ENCODE results near the gene TSPYL2. TPM values are rescaled to one million over a fixed set of nuclear protein-coding genes. Genes with fewer than 3 reads are reported as not detected.

TSPYL2 gene
- total RNA-seq, 2 donors from 2014 or later = 16.6 to 25.1 TPM

- Mint-ChIP-seq H3K27me3 (ENCODE audit: insufficient read depth) (no peaks in the 10 kb centered on the region), H3K4me3 (no peak overlapping the region), H3K9me3 (peaks cover 56% of the 10 kb centered on the region), H3K4me1 (peaks cover 8% of the 10 kb centered on the region), H3K27ac (no peak overlapping the region), H3K36me3 (ENCODE audit: low read depth) (no peaks in the 10 kb centered on the region)
- Histone ChIP-seq H3K4me3 (ENCODE audit: low read length) (no peak overlapping the region), H3K27me3 (ENCODE audit: control insufficient read depth, insufficient read depth, low read length, poor library complexity, severe bottlenecking) (no peaks in the 10 kb centered on the region), H3K36me3 (ENCODE audit: control insufficient read depth, insufficient read depth, low read length) (no peaks in the 10 kb centered on the region), H3K9ac (ENCODE audit: extremely low read depth, low read length, poor library complexity, severe bottlenecking) (no peak overlapping the region), H3K9me3 (ENCODE audit: control insufficient read depth, low read length) (no peaks in the 10 kb centered on the region), H3K27ac (ENCODE audit: low read depth, low read length) (no peak overlapping the region), H3K4me1 (ENCODE audit: control insufficient read depth, insufficient read depth, low read length) (no peaks in the 10 kb centered on the region)
- WGBS, 2 experiments (ENCODE audit: insufficient coverage in 1 of 2, insufficient read length in 1 of 2) = 90 to 94% methylated on average over 3 to 7 of the region's 7 CpGs
- DNase-seq = no peak
- TF ChIP-seq CTCF (conservative IDR thresholded peaks at IDR 0.05) = no peak
Observed at GRCh38 chrX:53075011-53075410, 7.2 kb upstream of the TSPYL2 start.

DNA sequence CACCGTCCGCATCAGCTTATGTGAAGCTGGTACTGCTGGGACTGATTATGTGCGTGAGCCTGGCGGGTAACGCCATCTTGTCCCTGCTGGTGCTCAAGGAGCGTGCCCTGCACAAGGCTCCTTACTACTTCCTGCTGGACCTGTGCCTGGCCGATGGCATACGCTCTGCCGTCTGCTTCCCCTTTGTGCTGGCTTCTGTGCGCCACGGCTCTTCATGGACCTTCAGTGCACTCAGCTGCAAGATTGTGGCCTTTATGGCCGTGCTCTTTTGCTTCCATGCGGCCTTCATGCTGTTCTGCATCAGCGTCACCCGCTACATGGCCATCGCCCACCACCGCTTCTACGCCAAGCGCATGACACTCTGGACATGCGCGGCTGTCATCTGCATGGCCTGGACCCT lies 5.5 kb upstream of the TSPYL2 start:
- WGBS, 2 experiments (ENCODE audit: insufficient coverage in 1 of 2, insufficient read length in 1 of 2) = 93 to 100% methylated on average over 10 to 21 of the region's 21 CpGs

DNA sequence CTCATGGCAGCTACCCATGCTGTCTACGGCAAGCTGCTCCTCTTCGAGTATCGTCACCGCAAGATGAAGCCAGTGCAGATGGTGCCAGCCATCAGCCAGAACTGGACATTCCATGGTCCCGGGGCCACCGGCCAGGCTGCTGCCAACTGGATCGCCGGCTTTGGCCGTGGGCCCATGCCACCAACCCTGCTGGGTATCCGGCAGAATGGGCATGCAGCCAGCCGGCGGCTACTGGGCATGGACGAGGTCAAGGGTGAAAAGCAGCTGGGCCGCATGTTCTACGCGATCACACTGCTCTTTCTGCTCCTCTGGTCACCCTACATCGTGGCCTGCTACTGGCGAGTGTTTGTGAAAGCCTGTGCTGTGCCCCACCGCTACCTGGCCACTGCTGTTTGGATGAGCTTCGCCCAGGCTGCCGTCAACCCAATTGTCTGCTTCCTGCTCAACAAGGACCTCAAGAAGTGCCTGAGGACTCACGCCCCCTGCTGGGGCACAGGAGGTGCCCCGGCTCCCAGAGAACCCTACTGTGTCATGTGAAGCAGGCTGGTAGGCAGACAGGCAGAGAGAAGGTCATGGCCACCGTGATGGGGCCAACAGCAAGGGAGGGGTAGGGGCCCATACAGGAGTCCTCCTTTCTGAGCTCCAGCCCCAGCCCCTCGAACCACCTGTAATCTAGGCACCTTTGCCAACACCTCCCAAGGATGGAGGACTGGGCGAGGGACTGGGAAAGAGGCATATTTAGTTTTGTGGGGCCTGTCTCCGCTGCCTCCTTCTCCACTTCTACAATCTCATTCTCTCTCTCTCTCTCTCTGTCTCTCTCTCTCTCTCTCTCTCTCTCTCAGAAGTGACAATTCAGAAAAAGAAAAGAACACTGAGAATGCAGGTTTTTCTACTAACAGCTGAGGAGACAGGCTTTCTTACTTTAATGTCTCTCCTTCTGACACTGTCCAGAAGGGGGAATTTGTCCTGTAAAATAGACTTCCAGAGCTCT lies 4.7 kb upstream of the TSPYL2 start:
- Mint-ChIP-seq H3K27ac (no peak overlapping the region), H3K4me3 (no peak overlapping the region), H3K27me3 (ENCODE audit: insufficient read depth) (no peaks in the 10 kb centered on the region), H3K4me1 (peaks cover 9% of the 10 kb centered on the region), H3K9me3 (peaks cover 51% of the 10 kb centered on the region), H3K36me3 (ENCODE audit: low read depth) (no peaks in the 10 kb centered on the region)
- no peak for DNase-seq
- Histone ChIP-seq H3K36me3 (ENCODE audit: control insufficient read depth, insufficient read depth, low read length) (no peaks in the 10 kb centered on the region), H3K4me3 (ENCODE audit: low read length) (no peak overlapping the region), H3K9me3 (ENCODE audit: control insufficient read depth, low read length) (no peaks in the 10 kb centered on the region), H3K4me1 (ENCODE audit: control insufficient read depth, insufficient read depth, low read length) (no peaks in the 10 kb centered on the region), H3K9ac (ENCODE audit: extremely low read depth, low read length, poor library complexity, severe bottlenecking) (no peak overlapping the region), H3K27ac (ENCODE audit: low read depth, low read length) (no peak overlapping the region), H3K27me3 (ENCODE audit: control insufficient read depth, insufficient read depth, low read length, poor library complexity, severe bottlenecking) (no peaks in the 10 kb centered on the region)
- TF ChIP-seq CTCF (conservative IDR thresholded peaks at IDR 0.05) = no peak
- WGBS, 2 experiments (ENCODE audit: insufficient coverage in 1 of 2, insufficient read length in 1 of 2) = 91 to 97% methylated on average over 7 to 25 of the region's 27 CpGs

More for the DNA sequence above, 5.5 kb upstream of the TSPYL2 start:
- peaks cover 54% of the 10 kb centered on the region for H3K9me3 Mint-ChIP-seq
- Histone ChIP-seq H3K9me3 (ENCODE audit: control insufficient read depth, low read length) (no peaks in the 10 kb centered on the region), H3K4me3 (ENCODE audit: low read length) (no peak overlapping the region), H3K4me1 (ENCODE audit: control insufficient read depth, insufficient read depth, low read length) (no peaks in the 10 kb centered on the region), H3K9ac (ENCODE audit: extremely low read depth, low read length, poor library complexity, severe bottlenecking) (no peak overlapping the region), H3K36me3 (ENCODE audit: control insufficient read depth, insufficient read depth, low read length) (no peaks in the 10 kb centered on the region), H3K27ac (ENCODE audit: low read depth, low read length) (no peak overlapping the region), H3K27me3 (ENCODE audit: control insufficient read depth, insufficient read depth, low read length, poor library complexity, severe bottlenecking) (no peaks in the 10 kb centered on the region)
- TF ChIP-seq CTCF (conservative IDR thresholded peaks at IDR 0.05) = no peak
- H3K4me1 Mint-ChIP-seq = peaks cover 12% of the 10 kb centered on the region
- H3K27ac Mint-ChIP-seq = no peak overlapping the region
- no peaks in the 10 kb centered on the region for H3K36me3 Mint-ChIP-seq (ENCODE audit: low read depth)
- DNase-seq = no peak
- H3K27me3 Mint-ChIP-seq (ENCODE audit: insufficient read depth) = no peaks in the 10 kb centered on the region
- H3K4me3 Mint-ChIP-seq = no peak overlapping the region
